HG03135 (cell line): ENCODE data around the gene MPRIP.

Experiments used
- ATAC-seq: cut with Tn5 transposase; IDR thresholded peaks from one replicate; pipeline ENCODE4 v1.9.1; 2021; ENCODE audit warnings: mild to moderate bottlenecking, moderate library complexity; ENCODE audit not compliant: unreplicated experiment

The MPRIP gene

DNA sequence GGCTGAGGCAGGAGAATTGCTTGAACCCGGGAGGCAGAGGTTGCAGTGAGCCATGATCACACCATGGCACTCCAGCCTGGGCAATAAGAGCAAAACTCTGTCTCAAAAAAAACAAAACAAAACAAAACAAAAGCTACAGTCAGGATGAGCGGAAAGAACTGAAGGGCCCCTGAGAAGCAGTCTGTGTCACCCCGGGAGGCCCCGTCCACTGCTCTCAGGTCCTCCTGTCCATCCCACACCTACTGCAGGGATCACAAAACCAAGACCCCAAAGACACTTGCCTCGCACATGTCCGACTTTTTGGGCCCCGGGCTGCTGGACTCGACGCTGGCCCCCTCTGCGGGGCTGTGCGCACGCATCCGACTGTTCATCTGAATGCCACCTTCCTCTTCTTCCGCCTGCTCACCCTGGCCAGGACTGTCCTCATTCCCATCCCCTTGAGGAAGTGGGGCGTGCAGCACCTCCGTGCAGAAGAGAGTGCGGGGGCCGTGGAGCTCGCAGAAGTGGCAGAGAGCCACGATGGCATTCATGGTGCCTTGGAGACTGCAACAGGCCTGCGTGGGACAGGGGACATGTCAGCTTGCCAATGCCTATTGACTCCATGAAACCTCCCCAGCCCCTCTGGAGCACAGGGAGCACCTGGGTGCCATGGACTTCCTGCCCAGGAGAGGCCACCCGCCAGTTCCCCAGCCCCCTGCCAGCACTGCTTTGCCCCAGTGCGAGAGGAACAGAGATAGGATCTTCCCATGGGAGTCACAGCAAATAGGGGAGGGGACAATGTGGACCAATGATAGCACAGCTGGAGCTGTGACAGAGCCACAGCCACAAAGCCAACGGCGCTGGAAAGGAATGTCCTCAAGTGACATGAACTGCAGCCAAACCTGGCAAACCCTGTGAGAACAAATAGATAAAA lies 185.6 kb downstream of the MPRIP start:
- ATAC-seq = no peak

DNA sequence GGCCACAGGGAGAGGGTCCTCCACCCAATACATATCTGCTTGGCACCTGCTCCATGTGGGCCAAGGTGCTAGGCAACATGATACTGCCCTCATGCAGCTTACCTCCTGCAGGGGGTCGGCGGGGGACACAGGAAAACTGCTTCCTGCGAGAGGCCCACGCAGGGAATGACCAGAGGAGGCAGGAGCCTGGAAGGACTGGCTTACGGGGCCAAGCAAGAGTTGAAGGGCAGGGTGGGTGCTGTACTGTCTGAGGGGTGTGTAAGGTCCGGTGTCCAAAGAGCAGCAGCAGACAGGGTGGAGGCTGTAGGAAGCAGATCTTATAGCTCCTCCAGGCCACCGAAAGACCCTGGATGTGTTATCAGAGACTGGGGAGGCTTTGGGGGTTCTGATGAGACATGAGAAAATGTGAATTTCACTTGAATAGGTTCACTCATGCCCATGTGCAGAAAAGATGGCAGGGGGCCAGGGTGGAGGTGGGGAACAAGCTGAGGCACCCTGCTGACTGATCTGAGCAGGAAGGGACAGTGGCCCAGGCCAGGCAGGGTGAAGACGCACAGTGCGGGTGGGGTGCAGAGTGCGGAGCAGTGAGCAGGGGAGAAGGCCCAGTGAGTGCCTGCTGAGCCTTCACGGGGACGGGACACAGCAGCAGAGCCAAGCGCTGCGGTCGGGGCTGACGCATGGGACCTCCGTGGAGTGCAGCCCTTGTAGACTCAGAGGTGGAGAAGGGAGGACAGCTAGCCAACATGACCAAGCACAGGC lies 186.4 kb downstream of the MPRIP start:
- no peak for ATAC-seq

GRCh38 chr17:17229416-17230384 lies 187.4 kb downstream of the MPRIP start:
- ATAC-seq = no peak

DNA sequence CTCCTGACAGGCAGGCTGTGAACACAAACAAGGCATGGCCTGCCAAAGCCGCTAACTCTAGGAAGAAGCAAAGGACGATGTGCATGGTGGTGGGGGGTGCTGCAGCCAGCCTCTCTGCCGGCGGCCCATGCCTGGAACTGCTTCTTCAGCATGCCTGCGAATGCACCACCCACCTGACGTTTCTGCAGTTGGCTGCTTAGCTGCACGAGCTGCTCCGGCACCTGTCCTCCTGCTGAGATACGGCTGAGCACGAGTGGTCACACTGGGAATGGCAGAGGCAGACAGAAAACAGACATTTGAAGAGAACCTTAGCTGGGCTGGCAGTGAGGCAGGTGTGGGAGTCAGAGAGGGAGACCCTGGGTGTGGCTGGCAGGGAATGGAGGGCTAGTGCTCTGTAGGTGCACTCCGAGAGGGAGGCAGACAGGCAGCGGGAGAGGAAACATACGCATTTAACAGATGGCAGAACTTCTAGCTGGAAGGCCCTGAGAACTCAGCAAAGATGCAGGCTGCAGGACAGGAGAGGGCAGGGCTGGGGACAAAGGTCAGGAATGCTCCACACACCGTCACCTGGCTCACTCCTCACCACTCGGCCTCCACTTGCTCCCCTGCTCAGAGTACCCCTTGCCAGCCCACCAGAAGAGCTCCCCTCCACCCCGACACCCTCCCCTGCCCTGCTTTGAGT lies 189.5 kb downstream of the MPRIP start:
- ATAC-seq = no peak

DNA sequence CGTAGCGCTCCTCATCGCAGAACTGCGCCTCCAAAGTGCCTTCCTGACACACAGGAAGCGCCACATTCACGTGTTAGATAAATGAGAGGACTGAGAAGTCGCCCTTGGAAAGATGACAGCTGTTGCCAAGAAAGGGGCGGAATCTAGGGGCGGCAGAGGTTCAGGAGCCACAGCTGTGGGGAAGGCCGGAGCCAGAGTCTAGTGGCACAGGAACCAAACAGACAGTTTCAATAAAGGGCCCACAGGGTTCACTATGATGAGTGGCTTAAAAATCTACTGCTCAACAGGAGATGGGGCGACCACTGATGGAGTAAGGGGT lies 190.0 kb downstream of the MPRIP start:
- no peak for ATAC-seq

DNA sequence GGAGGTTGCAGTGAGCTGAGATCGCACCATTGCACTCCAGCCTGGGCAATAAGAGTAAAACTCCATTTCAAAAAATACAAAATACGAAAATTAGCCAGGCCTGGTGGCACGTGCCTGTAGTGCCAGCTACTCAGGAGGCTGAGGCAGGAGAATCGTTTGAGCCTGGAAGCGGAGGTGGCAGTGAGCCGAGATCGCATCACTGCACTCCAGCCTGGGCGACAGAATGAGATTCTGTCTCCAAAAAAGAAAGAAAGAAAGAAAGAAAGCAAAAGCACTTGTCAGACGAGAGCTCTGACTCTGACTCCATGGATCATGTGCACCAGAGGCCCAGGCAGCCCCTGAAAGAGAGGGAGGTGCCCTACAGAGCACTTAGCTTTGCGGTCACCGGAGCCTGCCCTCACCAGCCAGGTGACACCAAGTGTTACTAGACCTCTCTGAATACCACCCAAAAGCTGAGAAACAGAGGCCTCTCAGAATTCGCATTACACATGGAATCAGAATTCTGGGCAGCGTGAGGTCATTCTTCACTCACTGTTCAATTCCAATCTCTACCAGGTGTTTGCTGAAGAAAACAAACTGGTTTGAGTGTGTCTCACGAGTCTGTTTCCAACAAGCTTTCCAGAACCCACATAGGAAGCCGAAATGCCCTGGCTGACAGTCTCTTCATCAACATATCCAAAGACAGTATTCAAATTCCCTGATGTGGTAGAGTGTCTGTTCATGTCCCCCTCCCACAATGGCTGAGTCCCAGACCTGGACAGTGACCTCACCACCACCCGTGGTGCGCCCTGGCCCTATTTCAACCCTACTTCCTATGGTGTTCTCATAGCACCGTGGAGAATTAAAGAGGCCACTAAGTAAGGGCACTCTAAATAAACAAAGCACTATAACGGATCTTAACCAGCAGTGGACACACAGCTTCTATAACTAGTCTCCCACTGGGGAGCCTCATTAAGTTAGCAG lies 193.2 kb downstream of the MPRIP start:
- no peak for ATAC-seq

DNA sequence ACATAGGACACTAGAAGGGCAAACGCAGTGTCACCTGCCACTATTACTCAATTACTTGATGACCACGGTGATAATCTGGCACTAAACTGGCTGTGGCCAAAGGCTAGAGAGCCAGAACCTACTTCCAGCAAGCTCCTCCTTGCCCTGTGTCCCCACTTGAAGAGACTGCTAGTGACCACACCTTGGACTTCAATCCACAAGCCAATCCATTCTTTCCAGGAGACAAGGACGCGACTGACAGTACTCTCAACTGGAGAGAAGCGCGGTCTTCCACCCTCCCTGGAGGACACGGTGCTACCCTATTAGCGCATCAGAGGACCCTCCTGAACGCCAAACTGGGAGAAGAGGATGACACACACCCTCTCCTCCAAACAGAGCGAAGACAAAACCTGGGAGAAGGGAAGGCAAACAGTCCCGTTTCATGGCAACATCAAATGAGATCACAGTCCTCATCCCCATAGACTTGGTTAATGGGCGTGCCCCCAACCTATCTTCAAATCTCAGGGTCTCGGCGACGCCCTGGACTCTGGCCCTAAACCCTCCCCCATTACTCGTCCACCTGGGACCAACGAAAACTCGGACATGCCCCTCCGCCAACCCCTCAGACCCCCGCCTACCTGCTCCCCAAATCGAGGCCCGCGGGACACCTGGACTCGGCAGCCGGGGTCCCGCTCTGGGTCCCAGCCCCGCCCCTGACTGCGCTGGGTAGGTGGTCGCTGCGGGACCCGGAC lies 194.2 kb downstream of the MPRIP start:
- no peak for ATAC-seq

DNA sequence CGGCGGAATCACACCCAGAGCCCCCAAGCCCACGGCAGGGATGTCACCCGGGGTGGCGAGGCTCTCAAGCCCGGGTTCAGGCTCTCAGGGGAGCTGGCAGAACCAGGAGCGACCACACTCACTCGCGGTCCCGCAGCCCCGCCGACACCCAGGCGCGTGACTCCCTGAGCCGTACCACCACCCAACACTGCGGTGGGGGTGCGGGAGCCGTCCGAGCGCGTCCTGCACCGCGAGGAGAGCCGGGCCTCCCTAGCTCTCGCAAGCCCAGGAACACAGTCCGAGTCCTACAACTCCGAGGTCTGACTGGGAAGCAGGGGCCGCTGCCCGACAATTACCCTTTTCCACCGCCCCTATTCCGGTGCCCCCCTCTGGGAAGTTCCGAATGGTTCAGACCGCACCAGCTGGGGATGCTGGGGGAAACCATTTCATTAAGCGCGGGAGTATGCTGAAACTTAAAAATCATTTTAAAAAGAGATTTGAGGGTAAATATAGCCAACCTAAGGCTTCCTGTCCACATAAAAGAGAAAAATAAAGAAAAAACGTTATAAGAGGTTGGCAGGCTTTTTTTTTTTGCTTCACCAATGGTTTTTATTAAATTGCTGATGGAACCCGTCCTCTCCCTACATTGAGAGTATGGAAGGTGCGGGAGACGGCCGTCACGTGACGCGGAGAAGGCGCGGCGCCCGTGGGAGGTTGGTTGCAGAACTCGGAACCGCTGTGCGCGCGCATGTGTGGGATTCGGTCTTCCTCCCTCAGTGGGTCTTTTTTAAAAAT lies 195.0 kb downstream of the MPRIP start, which contains the start of gene FLCN:
Gene FLCN, minus strand, starts transcription at position 143 of the 774 bp plus-strand sequence. CDS start 9,031 bp downstream, outside the sequence.
- ATAC-seq = peak; percentile 84

DNA sequence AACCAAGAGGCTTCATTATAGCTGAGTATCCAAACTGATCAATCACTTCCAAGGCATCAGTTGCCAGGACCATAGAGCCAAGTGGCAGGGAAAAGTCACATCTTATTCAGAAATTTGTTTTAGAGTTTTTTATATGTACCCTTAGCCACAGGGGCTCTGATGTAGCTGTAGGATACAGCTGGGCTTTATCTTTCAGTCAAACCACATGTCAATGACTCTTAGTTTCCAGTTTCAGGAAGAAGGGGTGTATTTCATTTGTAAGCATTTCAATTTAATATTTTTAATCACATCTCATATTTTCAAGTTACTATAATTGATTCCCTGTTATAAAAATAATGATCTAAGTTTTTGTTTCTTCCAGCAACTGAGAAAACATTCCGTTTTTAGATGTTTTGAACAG lies 197.6 kb downstream of the MPRIP start:
- ATAC-seq = no peak

GRCh38 chr17:17241656-17242055 lies 199.4 kb downstream of the MPRIP start:
- ATAC-seq = no peak

DNA sequence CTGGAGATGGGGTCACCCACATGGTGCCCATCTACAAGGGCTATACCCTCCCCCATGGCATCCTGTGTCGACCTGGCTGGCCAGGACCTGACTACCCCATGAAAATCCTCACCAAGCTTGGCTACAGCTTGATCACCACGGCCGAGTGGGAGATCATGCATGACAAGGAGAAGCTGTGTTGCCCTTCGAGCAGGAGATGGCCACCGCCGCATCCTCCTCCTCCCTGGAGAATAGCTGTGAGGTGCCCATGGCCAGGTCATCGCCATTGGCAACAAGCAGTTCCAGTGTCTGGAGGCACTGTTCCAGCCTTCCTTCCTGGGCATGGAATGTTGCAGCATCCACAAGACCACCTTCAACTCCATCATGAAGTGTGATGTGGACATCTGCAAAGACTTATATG lies 200.0 kb downstream of the MPRIP start:
- ATAC-seq = no peak
